ENCODE results near the gene UBE2G2.

DNA sequence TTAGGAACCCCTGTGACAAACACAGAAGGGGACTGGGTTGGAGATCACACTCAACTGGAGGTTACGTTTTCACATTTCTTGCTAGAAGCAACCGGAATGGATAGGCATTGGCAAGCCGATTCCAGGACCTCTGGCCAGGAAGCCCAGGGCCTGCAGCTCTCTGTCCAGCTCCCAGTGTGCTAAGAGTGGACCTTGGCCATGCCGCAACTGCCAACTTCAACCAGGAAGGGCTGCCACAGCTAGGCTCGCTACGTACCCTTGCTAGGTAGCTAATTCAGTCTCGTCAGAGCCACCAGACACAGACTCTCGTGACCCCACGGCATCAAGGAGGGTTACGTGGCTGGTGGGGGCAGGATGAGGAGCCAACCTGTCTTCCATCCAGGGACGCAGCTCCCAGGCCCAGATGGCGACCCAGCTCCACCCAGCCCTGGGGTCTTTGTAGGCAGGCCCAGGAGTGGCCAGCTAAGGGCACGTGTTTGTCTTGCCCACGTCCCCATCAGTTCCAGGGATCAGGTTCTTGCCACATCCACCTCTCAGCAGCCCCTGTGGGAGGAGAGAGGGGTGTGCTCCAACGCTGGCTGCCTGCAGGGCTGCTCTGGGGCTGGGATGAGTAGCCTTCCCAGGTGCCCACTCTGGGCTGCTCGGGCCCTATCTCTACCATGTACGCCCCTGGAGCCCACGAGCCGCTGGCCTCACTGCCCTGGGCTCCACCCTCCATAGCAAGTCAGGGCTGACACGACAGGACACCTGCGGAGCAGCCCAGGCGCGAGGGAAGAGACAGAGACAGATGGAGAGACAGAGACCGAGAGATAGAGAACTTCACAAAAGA is 39.2 kb downstream of the UBE2G2 start:
- TF ChIP-seq, protein P1, sequence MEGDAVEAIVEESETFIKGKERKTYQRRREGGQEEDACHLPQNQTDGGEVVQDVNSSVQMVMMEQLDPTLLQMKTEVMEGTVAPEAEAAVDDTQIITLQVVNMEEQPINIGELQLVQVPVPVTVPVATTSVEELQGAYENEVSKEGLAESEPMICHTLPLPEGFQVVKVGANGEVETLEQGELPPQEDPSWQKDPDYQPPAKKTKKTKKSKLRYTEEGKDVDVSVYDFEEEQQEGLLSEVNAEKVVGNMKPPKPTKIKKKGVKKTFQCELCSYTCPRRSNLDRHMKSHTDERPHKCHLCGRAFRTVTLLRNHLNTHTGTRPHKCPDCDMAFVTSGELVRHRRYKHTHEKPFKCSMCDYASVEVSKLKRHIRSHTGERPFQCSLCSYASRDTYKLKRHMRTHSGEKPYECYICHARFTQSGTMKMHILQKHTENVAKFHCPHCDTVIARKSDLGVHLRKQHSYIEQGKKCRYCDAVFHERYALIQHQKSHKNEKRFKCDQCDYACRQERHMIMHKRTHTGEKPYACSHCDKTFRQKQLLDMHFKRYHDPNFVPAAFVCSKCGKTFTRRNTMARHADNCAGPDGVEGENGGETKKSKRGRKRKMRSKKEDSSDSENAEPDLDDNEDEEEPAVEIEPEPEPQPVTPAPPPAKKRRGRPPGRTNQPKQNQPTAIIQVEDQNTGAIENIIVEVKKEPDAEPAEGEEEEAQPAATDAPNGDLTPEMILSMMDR (IDR thresholded peaks at IDR 0.05; ENCODE audit: low read depth, low read length), result no peak
- no peak for TF ChIP-seq MYC (IDR thresholded peaks at IDR 0.05; ENCODE audit: low read depth, low read length)
- no peak for TF ChIP-seq POLR2A (IDR thresholded peaks at IDR 0.05; ENCODE audit: extremely low read depth, insufficient read length)
- TF ChIP-seq, protein P2, sequence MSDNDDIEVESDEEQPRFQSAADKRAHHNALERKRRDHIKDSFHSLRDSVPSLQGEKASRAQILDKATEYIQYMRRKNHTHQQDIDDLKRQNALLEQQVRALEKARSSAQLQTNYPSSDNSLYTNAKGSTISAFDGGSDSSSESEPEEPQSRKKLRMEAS (IDR thresholded peaks at IDR 0.05; ENCODE audit: low read depth, low read length), result no peak

All from NB4 (cell line).